ENCODE results near the gene NPAS3.

NPAS3 gene

GRCh38 chr14:33848009-33848408, 909.3 kb downstream of the NPAS3 start:
- no peak for DNase-seq (ENCODE audit: low read depth in 2 of 2, low spot score in 1 of 2)

- no peak for DNase-seq (ENCODE audit: low read depth in 2 of 2, low spot score in 1 of 2)
Observed at GRCh38 chr14:33848706-33849454, 910.2 kb downstream of the NPAS3 start.

GRCh38 chr14:33849455-33849801, 910.7 kb downstream of the NPAS3 start:
- no peak for DNase-seq (ENCODE audit: low read depth in 2 of 2, low spot score in 1 of 2)

- no peak for DNase-seq (ENCODE audit: low read depth in 2 of 2, low spot score in 1 of 2)
Observed at GRCh38 chr14:33850826-33851225, 912.1 kb downstream of the NPAS3 start.

GRCh38 chr14:33851366-33851765, 912.7 kb downstream of the NPAS3 start:
- no peak for DNase-seq (ENCODE audit: low read depth in 2 of 2, low spot score in 1 of 2)

- DNase-seq (ENCODE audit: low read depth in 2 of 2, low spot score in 1 of 2): no peak
Observed at GRCh38 chr14:33851931-33852330, 913.3 kb downstream of the NPAS3 start.
